ENCODE measurements around the gene AKAP4.

AKAP4 gene

GRCh38 chrX:50200907-50201306 is at the start of gene AKAP4:
TSS of gene AKAP4 (minus strand) at chrX:50201007. CDS start at chrX:50200889, 118 bp downstream.
- DNase-seq = no peak

- no peak for DNase-seq
Measured at GRCh38 chrX:50211510-50211909, 10.7 kb upstream of the AKAP4 start.

- DNase-seq = no peak
Measured at GRCh38 chrX:50206753-50207152, 5.9 kb upstream of the AKAP4 start.

GRCh38 chrX:50204364-50204899 is 3.6 kb upstream of the AKAP4 start, which contains the start of gene CCNB3:
TSS of gene CCNB3 (plus strand) at chrX:50204765. CDS start at chrX:50285164, 80,399 bp downstream.
- DNase-seq = peak; percentile 45

GRCh38 chrX:50202539-50202938 is 1.7 kb upstream of the AKAP4 start:
- DNase-seq = no peak

- no peak for DNase-seq
Measured at GRCh38 chrX:50198348-50198747, 2.5 kb downstream of the AKAP4 start.

- DNase-seq = no peak
Measured at GRCh38 chrX:50188859-50189600, 11.8 kb downstream of the AKAP4 start.

- no peak for DNase-seq
Measured at GRCh38 chrX:50183891-50184290, 16.9 kb downstream of the AKAP4 start.

- DNase-seq = no peak
Measured at GRCh38 chrX:50180073-50180940, 20.5 kb downstream of the AKAP4 start.

- no peak for DNase-seq
Measured at GRCh38 chrX:50169717-50170116, 31.1 kb downstream of the AKAP4 start.

- DNase-seq = no peak
Measured at GRCh38 chrX:50168241-50168687, 32.5 kb downstream of the AKAP4 start.

- DNase-seq = peak; percentile 18
Measured at GRCh38 chrX:50167366-50167765, 33.4 kb downstream of the AKAP4 start.

- DNase-seq = no peak
Measured at GRCh38 chrX:50165727-50166126, 35.1 kb downstream of the AKAP4 start.

- DNase-seq = no peak
Measured at GRCh38 chrX:50161127-50161526, 39.7 kb downstream of the AKAP4 start.

GRCh38 chrX:50158593-50158992 is 42.2 kb downstream of the AKAP4 start:
- no peak for DNase-seq

GRCh38 chrX:50157545-50158135 is 43.2 kb downstream of the AKAP4 start:
- DNase-seq = no peak

GRCh38 chrX:50154429-50154828 is 46.4 kb downstream of the AKAP4 start:
- no peak for DNase-seq

- no peak for DNase-seq
Measured at GRCh38 chrX:50152456-50152855, 48.4 kb downstream of the AKAP4 start.

GRCh38 chrX:50147972-50148371 is 52.8 kb downstream of the AKAP4 start:
- DNase-seq = no peak

Measured in NCI-H2029 treated with DMSO at 0.1 percent for 48 hours (cell line).